GM12878 (cell line): ENCODE measurements around the gene ARHGEF26. TPM values are rescaled to one million over a fixed set of nuclear protein-coding genes. Genes with fewer than 3 reads are reported as not detected.

ENCODE experiments used
- ATAC-seq: fragments of 200-7000 bp; cut with Tn5 transposase; 3 replicates; pipeline ENCODE4 v1.9.1; 2020; ENCODE audit warnings: mild to moderate bottlenecking, moderate library complexity
- BruUV-seq: library from RNA; stranded (reverse); fragments of 400-500 nt; replicated peaks from 2 replicates; lab custom pipeline; 2021; lab: Mats Ljungman, UMichigan
- CTCF ChIA-PET: fragments of 300-600 bp; sonication (Branson Sonifier 250); formaldehyde crosslinking; extraction: SDS; loops from one replicate; lab custom pipeline; 2021; ENCODE audit warnings: inconsistent platforms; lab: Yijun Ruan, JAX
- POLR2A ChIA-PET: fragments of 350-600 bp; formaldehyde crosslinking; extraction: SDS; loops from one replicate; lab custom pipeline; 2021; ENCODE audit warnings: inconsistent platforms; lab: Charles Lee
- RAD21 ChIA-PET: fragments of 300-600 bp; sonication (Branson Sonifier 250); formaldehyde crosslinking; loops from one replicate; lab custom pipeline; 2023; ENCODE audit warnings: antibody characterized with exemption; ENCODE audit not compliant: unreplicated experiment; lab: Charles Lee
- SMC1A ChIA-PET: fragments of 300-600 bp; sonication (Branson Sonifier 250); formaldehyde crosslinking; loops from one replicate; lab custom pipeline; 2023; ENCODE audit not compliant: unreplicated experiment, uncharacterized antibody; lab: Charles Lee
- DNase-seq: peaks from one replicate; pipeline ENCODE4 v3.0.0-alpha.2; 2011; ENCODE audit warnings: low read depth, low spot score
- FAIRE-seq: peaks from 3 replicates; lab custom pipeline; 2011; peaks lifted over from hg19 to GRCh38; lab: Jason Lieb, UNC
- H2AFZ ChIP-seq: 2 replicates; pipeline ENCODE4 v1.6.0; 2011; ENCODE audit warnings: low read depth, low read length, control low read depth; ENCODE audit not compliant: control insufficient read depth
- H3K27ac ChIP-seq: 2 replicates; pipeline ENCODE4 v1.5.1; 2011; ENCODE audit warnings: control low read depth; ENCODE audit not compliant: control insufficient read depth, insufficient read depth
- H3K27me3 ChIP-seq, 2 experiments: replicated peaks in 1 of 2; 2 replicates each; pipeline versions ENCODE4 v1.6.0 to v1.6.1; 2011; ENCODE audit warnings: low read length in 1 of 2; ENCODE audit not compliant: control insufficient read depth in 2 of 2, insufficient read depth in 2 of 2
- H3K36me3 ChIP-seq, 2 experiments: 2 replicates each; pipeline ENCODE4 v1.5.1; 2011; ENCODE audit warnings: low read length in 1 of 2; ENCODE audit not compliant: control insufficient read depth in 2 of 2, insufficient read depth in 2 of 2
- H3K4me1 ChIP-seq: 2 replicates; pipeline ENCODE4 v1.6.1; 2011; ENCODE audit warnings: mild to moderate bottlenecking, low read length, moderate library complexity, mixed read lengths; ENCODE audit not compliant: control insufficient read depth, insufficient read depth
- H3K4me2 ChIP-seq: 2 replicates; pipeline ENCODE4 v1.6.0; 2011; ENCODE audit warnings: control low read depth; ENCODE audit not compliant: control insufficient read depth, insufficient read depth
- H3K4me3 ChIP-seq: fragments of 200-600 bp; sonication (generic); 2 replicates; pipeline ENCODE4 v1.5.1; 2016
- H3K79me2 ChIP-seq: 2 replicates; pipeline ENCODE4 v1.6.0; 2011; ENCODE audit warnings: low read length; ENCODE audit not compliant: control insufficient read depth, insufficient read depth
- H3K9ac ChIP-seq: 2 replicates; pipeline ENCODE4 v1.8.0; 2011; ENCODE audit warnings: low read length, control low read depth, mixed read lengths; ENCODE audit not compliant: control insufficient read depth, insufficient read depth
- H3K9me3 ChIP-seq: replicated peaks from 3 replicates; pipeline ENCODE4 v1.5.1; 2011; ENCODE audit warnings: mild to moderate bottlenecking, low read length; ENCODE audit not compliant: control insufficient read depth, insufficient read depth
- H4K20me1 ChIP-seq: 2 replicates; pipeline ENCODE4 v1.6.0; 2011; ENCODE audit not compliant: control insufficient read depth, insufficient read depth
- CBX5 ChIP-seq: sonication (generic); IDR thresholded peaks from 2 replicates; pipeline ENCODE4 v1.6.1; 2016; ENCODE audit warnings: low read depth, moderate library complexity, mild to moderate bottlenecking, inconsistent platforms
- CREM ChIP-seq: IDR thresholded peaks from 2 replicates; pipeline ENCODE4 v1.6.1; 2014; ENCODE audit warnings: antibody characterized with exemption, low read depth
- DPF2 ChIP-seq: fragments of 450-650 bp; IDR thresholded peaks from 2 replicates; pipeline ENCODE4 v1.6.1; 2017; ENCODE audit warnings: mild to moderate bottlenecking
- EP300 ChIP-seq, 2 experiments: fragments of 150-350 bp in 1 of 2; IDR thresholded peaks; 2 replicates each; pipeline ENCODE4 v1.6.1; 2011 to 2012; ENCODE audit warnings: low read depth in 2 of 2, low read length in 2 of 2, borderline replicate concordance in 1 of 2, improper control_type of control experiment in 1 of 2, inconsistent platforms in 1 of 2; ENCODE audit not compliant: control insufficient read depth in 1 of 2
- KAT2A ChIP-seq: conservative IDR thresholded peaks from 2 replicates; pipeline ENCODE4 v1.6.1; 2011; ENCODE audit warnings: low read depth, low read length; ENCODE audit not compliant: control insufficient read depth
- KLF5 ChIP-seq: fragments of 450-650 bp; IDR thresholded peaks from 2 replicates; pipeline ENCODE4 v1.6.1; 2014; ENCODE audit warnings: mild to moderate bottlenecking; ENCODE audit not compliant: partially characterized antibody
- MYC ChIP-seq: IDR thresholded peaks from 2 replicates; pipeline ENCODE4 v1.6.1; 2011; ENCODE audit warnings: mild to moderate bottlenecking, low read length, moderate library complexity, inconsistent platforms; ENCODE audit not compliant: insufficient read depth, insufficient replicate concordance, insufficient read length, severe bottlenecking
- RELB ChIP-seq: fragments of 450-650 bp; IDR thresholded peaks from 2 replicates; pipeline ENCODE4 v1.6.1; 2017; ENCODE audit warnings: low read depth, mild to moderate bottlenecking, moderate library complexity
- SREBF2 ChIP-seq: IDR thresholded peaks from 2 replicates; pipeline ENCODE4 v1.6.1; 2012; ENCODE audit warnings: mild to moderate bottlenecking, low read length
- SUZ12 ChIP-seq: fragments of 200-600 bp; sonication (generic); IDR thresholded peaks from one replicate; pipeline ENCODE4 v1.6.1; 2018; ENCODE audit warnings: antibody characterized with exemption, mild to moderate bottlenecking; ENCODE audit not compliant: unreplicated experiment
- TCF3 ChIP-seq: IDR thresholded peaks from 2 replicates; pipeline ENCODE4 v1.6.1; 2012; ENCODE audit warnings: low read depth, mild to moderate bottlenecking, low read length, borderline replicate concordance; ENCODE audit not compliant: insufficient read depth
- YY1 ChIP-seq: IDR thresholded peaks from 2 replicates; pipeline ENCODE4 v1.6.1; 2011; ENCODE audit warnings: low read depth, mild to moderate bottlenecking, low read length
- ZBED1 ChIP-seq: IDR thresholded peaks from 2 replicates; pipeline ENCODE4 v1.6.1; 2016; ENCODE audit warnings: borderline replicate concordance
- WGBS: methylation state at CpG from one replicate; pipeline ENCODE4 v1.1.6; 2016; ENCODE audit warnings: low lambda C conversion rate; ENCODE audit not compliant: insufficient replicate concordance, insufficient coverage; ENCODE audit errors: missing lambda C conversion rate; 5-methylcytosine and 5-hydroxymethylcytosine counted together
- in situ Hi-C: fragments of 300-500 bp; cut with MboI; formaldehyde crosslinking; loops from 9 replicates; pipeline ENCODE4 v1.14.3; 2018; ENCODE audit warnings: mixed read lengths
- intact Hi-C: fragments of 100-400 bp; cut with micrococcal nuclease; formaldehyde crosslinking; loops from one replicate; pipeline ENCODE4 v1.14.2; 2022; ENCODE audit not compliant: unreplicated experiment
- polyA plus RNA-seq, 11 experiments: library from polyadenylated mRNA; depleted of rRNA in 4 of 11; unstranded in 6 of 11; stranded (reverse) in 5 of 11; fragments of >200 nt; fragmentation: Nextera tagmentation in 4 of 11; fragmentation: Illumina TruSeq in 1 of 11; extraction: Ambion mirVana in 4 of 11; extraction: Trizol in 1 of 11; gene quantifications; 1 replicate in 1 of 11; 2 replicates in 10 of 11; pipeline versions ENCODE4 v1.2.1 to v1.2.3, GENCODE V29; 2011 to 2016; ENCODE audit warnings: inconsistent platforms in 2 of 11, missing spikeins in 2 of 11, low read depth in 1 of 11
- total RNA-seq, 4 experiments: library from RNA; depleted of rRNA in 3 of 4; stranded (reverse); fragments of >200 nt in 3 of 4; fragmentation: Illumina TruSeq in 1 of 4; extraction: Trizol in 1 of 4; gene quantifications; 2 replicates each; pipeline versions ENCODE4 v1.2.1 to v1.2.3, GENCODE V29; 2013 to 2021

Gene ARHGEF26
- total and polyA plus RNA-seq, 10 of the 15 experiments (the other 5 are each of a cell fraction or from before 2014, with no cell fraction given), result 0.02 to 0.47 (median 0.05) TPM; not detected in 1

GRCh38 chr3:154182975-154183374 lies 61.8 kb downstream of the ARHGEF26 start:
- Histone ChIP-seq H3K9me3 (no peaks in the 10 kb centered on the region), H3K9ac (no peak overlapping the region), H3K27ac (no peak overlapping the region), H3K4me2 (no peak overlapping the region), H2AFZ (no peak overlapping the region), H3K79me2 (no peaks in the 10 kb centered on the region), H3K36me3 (no peaks in the 10 kb centered on the region), H4K20me1 (no peaks in the 10 kb centered on the region), H3K4me3 (no peak overlapping the region), H3K4me1 (no peaks in the 10 kb centered on the region), H3K27me3 (no peaks in the 10 kb centered on the region; a peak in 1 of 4 replicates)
- POLR2A ChIA-PET, result no interaction called here
- no peak for DNase-seq
- intact Hi-C loops (no loop called here), in situ Hi-C loops (no loop called here)
- RAD21 ChIA-PET, result no interaction called here
- ATAC-seq, result no peak
- no peak for FAIRE-seq
- CTCF ChIA-PET, result interaction anchor here (0.8 to 1.3 kb wide), 2 partner anchors 8 to 11 kb away, joined by 3 read pairs; no protein-coding TSS in a partner anchor
- SMC1A ChIA-PET, result interaction anchor here (0.8 kb wide), 1 partner anchor 15 kb away, joined by 4 read pairs; no protein-coding TSS in a partner anchor
- TF ChIP-seq RELB (no peak), EP300 (IDR thresholded peaks at IDR 0.05; ENCODE audit: borderline replicate concordance in 1 of 2, control insufficient read depth in 1 of 2, low read depth in 2 of 2, low read length in 2 of 2) (no peak), SUZ12 (no peak), KLF5 (no peak), MYC (no peak)
- BruUV-seq, result no TSS peak

GRCh38 chr3:154184582-154184981 lies 63.4 kb downstream of the ARHGEF26 start:
- FAIRE-seq, result no peak
- H3K36me3 ChIP-seq, result no peaks in the 10 kb centered on the region
- in situ Hi-C loops, result no loop called here
- TF ChIP-seq ZBED1, result no peak
- TF ChIP-seq TCF3, result no peak
- no peak for TF ChIP-seq CBX5
- TF ChIP-seq KAT2A, result no peak
- TF ChIP-seq SREBF2, result no peak
- TF ChIP-seq DPF2, result no peak
- no peak for TF ChIP-seq RELB
- TF ChIP-seq CREM, result no peak
- no peak for TF ChIP-seq YY1

More at GRCh38 chr3:154184582-154184981, 63.4 kb downstream of the ARHGEF26 start:
- no peak for ATAC-seq
- no peaks in the 10 kb centered on the region for H3K4me1 ChIP-seq
- no peaks in the 10 kb centered on the region for H4K20me1 ChIP-seq
- H3K79me2 ChIP-seq, result no peaks in the 10 kb centered on the region
- intact Hi-C loops, result no loop called here
- H3K27me3 ChIP-seq, result no peaks in the 10 kb centered on the region; a peak in 1 of 4 replicates
- ChIA-PET POLR2A (no interaction called here), CTCF (interaction anchor here (0.7 kb wide), 1 partner anchor 46 kb away, joined by 3 read pairs; no protein-coding TSS in a partner anchor), RAD21 (no interaction called here), SMC1A (interaction anchor here (1.0 kb wide), 1 partner anchor 60 kb away, joined by 3 read pairs; no protein-coding TSS in a partner anchor)
- no peak overlapping the region for H2AFZ ChIP-seq
- H3K4me2 ChIP-seq, result no peak overlapping the region
- H3K9ac ChIP-seq, result no peak overlapping the region
- no peaks in the 10 kb centered on the region for H3K9me3 ChIP-seq
- 32% methylated on average over 4 of the region's 4 CpGs for WGBS
- H3K27ac ChIP-seq, result no peak overlapping the region
- DNase-seq, result no peak
- BruUV-seq, result no TSS peak
- no peak overlapping the region for H3K4me3 ChIP-seq
